GM21367 (cell line): ENCODE measurements around the gene PRMT6.
"Not testable (repeated sequence)": the region's sequence is repeated elsewhere in the genome, so short reads cannot be mapped to it uniquely, and the experiment has no call there.

Source experiments
- ATAC-seq: cut with Tn5 transposase; IDR thresholded peaks from one replicate; pipeline ENCODE4 v1.9.1; 2021; ENCODE audit not compliant: unreplicated experiment

PRMT6 gene

GRCh38 chr1:107093395-107093794, 36.9 kb downstream of the PRMT6 start:
- ATAC-seq: not testable (repeated sequence)

DNA sequence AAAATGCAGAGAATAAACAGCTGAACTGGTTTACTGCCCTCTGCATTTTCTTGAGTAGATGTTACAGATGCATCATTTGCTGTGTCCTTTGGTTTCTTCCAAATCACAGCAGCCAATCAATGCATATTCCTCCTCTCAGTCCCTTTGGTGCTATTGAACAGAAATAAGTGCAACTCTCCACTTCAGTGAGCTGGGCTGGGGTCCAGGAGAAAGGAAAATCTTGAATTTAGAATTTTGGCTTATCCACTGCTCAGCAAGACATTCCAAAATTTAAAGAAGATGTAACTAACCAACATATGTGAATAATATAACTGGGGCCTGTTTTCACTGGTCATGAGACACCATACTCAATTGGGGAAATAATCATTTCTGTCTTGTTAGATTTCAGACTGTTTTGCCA, 39.2 kb downstream of the PRMT6 start:
- no peak for ATAC-seq

DNA sequence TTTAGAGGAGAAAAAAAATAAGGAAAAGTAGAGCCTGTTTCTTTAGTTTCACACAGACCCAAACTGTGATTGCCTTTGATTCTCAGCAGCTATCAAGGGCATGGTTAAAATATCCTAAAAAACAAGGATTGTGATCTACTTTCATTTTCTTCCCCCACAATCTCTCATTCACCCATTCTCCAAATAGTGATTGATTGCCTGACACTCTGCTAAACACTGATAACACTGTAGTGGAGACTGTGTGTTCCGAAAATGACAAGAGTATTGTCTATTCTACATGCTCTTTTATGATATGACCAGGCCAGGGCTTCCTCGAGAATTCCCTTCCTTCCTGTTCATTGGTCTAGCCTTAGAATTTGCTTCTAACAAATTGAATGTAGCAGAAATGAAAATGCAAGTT, 40.2 kb downstream of the PRMT6 start:
- no peak for ATAC-seq

DNA sequence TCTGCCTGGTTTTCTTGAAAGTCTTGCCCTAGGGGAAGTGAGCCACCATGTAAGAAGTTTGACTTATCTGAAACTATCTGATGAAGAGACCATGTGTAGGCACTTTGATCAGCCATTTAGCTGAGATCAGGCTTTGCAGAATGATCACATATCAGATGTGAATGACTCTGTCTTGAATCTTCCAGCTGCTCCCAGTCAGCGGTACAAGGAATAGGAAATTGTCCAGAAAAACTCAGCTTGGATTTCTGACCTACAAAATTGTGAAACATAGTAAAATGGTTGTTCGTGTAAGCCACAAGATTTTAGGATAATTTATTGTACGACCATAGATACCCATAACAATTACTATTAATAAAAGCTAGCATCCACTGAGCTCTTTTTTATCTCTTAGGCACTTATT, 42.5 kb downstream of the PRMT6 start:
- ATAC-seq: no peak

- no peak for ATAC-seq
These were observed 44.0 kb downstream of the PRMT6 start for GRCh38 chr1:107100331-107100984.

DNA sequence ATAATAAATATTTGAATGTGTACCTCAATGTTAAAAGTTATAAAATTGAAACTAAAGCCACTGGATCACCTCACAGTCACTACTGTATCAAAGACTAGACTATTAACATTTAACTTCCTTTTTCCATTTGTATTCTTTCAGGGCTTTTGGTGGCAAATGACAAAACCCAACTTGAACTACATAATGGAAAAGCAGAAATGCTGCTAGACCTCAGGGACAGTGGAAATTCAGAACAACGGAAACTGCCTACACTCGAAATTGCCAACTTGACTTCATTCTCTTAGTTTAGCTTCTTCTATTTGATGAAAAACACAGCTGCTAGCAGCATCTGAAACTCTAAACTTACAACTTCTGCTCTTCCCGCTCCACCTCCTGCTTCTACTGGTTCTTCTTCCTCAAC, 49.4 kb downstream of the PRMT6 start:
- no peak for ATAC-seq
